ENCODE data around the gene LMNA.
"Not testable (repeated sequence)": the region's sequence is repeated elsewhere in the genome, so short reads cannot be mapped to it uniquely, and the experiment has no call there.

The LMNA gene

DNA sequence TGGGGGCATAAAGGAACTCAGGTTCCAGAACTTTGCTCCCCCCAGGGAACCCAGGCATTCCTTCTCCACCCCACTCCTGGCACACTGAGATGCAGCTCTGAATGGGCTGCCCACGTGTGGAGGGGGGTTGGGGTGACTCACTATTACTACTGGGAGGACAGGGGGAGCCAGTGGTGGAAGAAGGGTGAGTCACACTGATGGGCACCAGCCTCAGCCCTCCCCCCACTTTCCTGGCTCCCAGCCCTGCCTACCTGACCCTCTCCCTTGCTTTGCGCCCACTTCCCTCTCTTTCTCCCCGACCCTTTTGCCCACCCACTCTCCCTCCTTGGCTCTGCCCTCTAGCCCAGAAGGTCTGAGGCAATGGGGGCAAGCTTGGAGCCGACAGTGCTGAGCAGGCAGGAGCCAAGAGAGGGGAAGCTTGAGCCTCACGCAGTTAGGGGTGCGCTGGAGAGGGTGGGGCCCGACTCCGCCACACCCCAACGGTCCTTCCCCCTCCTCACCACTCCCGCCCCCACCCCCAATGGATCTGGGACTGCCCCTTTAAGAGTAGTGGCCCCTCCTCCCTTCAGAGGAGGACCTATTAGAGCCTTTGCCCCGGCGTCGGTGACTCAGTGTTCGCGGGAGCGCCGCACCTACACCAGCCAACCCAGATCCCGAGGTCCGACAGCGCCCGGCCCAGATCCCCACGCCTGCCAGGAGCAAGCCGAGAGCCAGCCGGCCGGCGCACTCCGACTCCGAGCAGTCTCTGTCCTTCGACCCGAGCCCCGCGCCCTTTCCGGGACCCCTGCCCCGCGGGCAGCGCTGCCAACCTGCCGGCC is at the start of gene LMNA:
TSS of gene LMNA (plus strand) at position 611 of the 818 bp plus-strand sequence. CDS start 208 bp downstream, outside the sequence.
- peak within 1 kb of the TSS; percentile 99 for H3K4me3 ChIP-seq (ENCODE audit: control insufficient read depth, low read depth, low read length)
- DNase-seq (ENCODE audit: low read depth): peak; percentile 97
- TF ChIP-seq, protein P1, sequence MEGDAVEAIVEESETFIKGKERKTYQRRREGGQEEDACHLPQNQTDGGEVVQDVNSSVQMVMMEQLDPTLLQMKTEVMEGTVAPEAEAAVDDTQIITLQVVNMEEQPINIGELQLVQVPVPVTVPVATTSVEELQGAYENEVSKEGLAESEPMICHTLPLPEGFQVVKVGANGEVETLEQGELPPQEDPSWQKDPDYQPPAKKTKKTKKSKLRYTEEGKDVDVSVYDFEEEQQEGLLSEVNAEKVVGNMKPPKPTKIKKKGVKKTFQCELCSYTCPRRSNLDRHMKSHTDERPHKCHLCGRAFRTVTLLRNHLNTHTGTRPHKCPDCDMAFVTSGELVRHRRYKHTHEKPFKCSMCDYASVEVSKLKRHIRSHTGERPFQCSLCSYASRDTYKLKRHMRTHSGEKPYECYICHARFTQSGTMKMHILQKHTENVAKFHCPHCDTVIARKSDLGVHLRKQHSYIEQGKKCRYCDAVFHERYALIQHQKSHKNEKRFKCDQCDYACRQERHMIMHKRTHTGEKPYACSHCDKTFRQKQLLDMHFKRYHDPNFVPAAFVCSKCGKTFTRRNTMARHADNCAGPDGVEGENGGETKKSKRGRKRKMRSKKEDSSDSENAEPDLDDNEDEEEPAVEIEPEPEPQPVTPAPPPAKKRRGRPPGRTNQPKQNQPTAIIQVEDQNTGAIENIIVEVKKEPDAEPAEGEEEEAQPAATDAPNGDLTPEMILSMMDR (conservative IDR thresholded peaks at IDR 0.05; ENCODE audit: control insufficient read depth, insufficient read depth, low read depth, low read length): no peak

DNA sequence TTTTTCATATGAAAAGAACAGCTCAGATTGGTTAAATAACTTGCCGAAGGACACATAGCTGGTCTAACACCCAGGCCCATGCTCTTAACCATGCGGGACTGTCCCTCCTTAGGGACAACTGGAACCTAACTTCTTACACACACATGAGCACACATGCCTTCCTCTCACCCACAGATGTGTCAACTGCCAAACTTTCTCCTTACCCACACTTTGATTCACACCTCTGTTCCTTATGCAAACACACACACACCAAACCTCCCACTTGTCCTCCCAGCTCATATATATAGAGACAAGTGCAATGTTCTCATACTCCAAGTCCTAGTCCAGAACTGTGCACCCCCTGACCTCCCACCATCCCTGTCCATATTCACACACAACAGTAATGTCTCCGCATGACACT is 49.3 kb upstream of the LMNA start:
- TF ChIP-seq, protein P1 (conservative IDR thresholded peaks at IDR 0.05; ENCODE audit: control insufficient read depth, insufficient read depth, low read depth, low read length): no peak
- H3K4me3 ChIP-seq (ENCODE audit: control insufficient read depth, low read depth, low read length): no peak overlapping the region
- no peak for DNase-seq (ENCODE audit: low read depth)

DNA sequence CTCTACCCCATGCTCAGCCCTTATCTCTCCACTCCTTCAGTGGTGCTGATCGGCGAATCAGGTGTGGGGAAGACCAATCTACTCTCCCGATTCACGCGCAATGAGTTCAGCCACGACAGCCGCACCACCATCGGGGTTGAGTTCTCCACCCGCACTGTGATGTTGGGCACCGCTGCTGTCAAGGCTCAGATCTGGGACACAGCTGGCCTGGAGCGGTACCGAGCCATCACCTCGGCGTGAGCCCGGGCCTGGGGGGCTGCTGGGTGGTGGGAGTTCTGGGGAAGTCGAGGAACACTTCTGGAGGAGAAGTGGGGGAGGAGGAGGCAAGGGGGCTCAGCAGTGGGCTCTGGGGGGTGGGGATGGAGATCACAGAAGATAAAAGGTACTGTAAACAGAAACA is 48.6 kb upstream of the LMNA start:
- no peak for DNase-seq (ENCODE audit: low read depth)
- TF ChIP-seq, protein P1 (conservative IDR thresholded peaks at IDR 0.05; ENCODE audit: control insufficient read depth, insufficient read depth, low read depth, low read length): no peak
- H3K4me3 ChIP-seq (ENCODE audit: control insufficient read depth, low read depth, low read length): no peak overlapping the region

DNA sequence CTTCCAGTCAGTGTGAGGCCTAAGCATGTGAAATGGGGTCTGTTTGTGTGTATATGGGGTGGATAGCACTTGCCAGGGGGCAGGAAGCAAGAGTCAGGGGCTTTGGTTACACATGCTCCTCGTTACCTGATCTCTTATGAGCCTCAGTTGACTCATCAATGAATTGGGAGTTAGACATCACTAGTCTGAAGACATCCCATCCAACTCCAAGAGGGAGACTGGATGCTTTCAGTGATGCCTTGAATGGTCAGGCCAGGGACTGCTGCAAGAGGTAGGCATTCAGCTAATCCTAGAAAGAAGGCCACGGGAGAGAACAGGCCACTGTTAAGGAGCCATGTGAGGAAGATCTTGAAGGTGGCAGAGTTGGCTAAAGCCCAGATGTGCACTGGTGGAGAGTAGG is 47.2 kb upstream of the LMNA start:
- peak; percentile 23 for DNase-seq (ENCODE audit: low read depth)
- no peak overlapping the region for H3K4me3 ChIP-seq (ENCODE audit: control insufficient read depth, low read depth, low read length)
- TF ChIP-seq, protein P1 (conservative IDR thresholded peaks at IDR 0.05; ENCODE audit: control insufficient read depth, insufficient read depth, low read depth, low read length): no peak

DNA sequence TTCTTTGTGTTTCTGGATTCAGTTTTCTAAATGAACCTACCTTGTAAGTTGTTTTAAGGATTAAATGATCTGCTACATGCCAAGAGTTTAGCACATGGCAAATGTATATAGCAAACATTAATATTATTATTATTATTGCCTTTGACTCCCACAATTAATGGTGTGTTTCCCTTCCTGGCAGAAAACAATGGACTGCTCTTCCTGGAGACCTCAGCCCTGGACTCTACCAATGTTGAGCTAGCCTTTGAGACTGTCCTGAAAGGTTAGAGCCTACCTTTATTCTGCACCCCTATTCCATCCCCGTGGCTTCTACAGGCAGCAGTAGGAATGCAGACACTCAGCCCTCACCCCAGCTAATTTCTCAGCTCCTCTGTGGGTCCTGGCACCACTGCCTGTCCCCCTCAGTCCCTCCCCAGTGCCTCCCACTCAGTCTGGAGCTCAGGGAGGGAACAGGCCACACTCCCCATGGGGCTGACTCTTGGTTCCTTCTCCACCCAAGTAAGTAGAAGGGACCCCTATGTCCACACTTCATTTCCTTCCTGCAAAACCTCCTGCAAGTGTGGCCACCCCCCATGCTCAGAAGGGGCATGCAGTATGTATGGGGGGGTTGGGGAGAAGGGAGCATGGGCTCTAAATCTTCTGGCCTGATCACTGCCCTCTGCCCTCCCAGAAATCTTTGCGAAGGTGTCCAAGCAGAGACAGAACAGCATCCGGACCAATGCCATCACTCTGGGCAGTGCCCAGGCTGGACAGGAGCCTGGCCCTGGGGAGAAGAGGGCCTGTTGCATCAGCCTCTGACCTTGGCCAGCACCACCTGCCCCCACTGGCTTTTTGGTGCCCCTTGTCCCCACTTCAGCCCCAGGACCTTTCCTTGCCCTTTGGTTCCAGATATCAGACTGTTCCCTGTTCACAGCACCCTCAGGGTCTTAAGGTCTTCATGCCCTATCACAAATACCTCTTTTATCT is 44.7 kb upstream of the LMNA start:
- DNase-seq (ENCODE audit: low read depth): no peak
- TF ChIP-seq, protein P1 (conservative IDR thresholded peaks at IDR 0.05; ENCODE audit: control insufficient read depth, insufficient read depth, low read depth, low read length): no peak
- no peak overlapping the region for H3K4me3 ChIP-seq (ENCODE audit: control insufficient read depth, low read depth, low read length)

DNA sequence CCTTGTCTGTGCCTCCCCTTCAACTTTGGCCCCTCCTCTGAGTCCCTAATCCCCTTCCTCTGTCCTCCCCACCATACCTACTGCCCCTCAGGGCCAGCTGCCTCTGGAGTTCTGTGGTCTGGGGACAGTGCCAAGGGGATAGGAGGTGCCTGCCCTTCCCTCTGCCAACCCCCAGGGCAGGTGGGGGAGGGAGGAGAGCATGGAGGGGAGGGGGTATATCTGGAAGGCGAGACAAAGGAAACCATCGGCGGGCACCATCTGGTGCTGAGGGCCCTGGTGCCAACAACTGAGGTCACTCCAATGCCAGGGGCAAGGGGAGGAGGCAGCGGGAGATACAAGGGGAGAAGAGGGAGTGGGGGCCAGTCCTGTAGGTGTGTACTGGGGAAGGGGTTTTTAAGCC is 44.0 kb upstream of the LMNA start:
- TF ChIP-seq, protein P1 (conservative IDR thresholded peaks at IDR 0.05; ENCODE audit: control insufficient read depth, insufficient read depth, low read depth, low read length): no peak
- H3K4me3 ChIP-seq (ENCODE audit: control insufficient read depth, low read depth, low read length): no peak overlapping the region
- no peak for DNase-seq (ENCODE audit: low read depth)

DNA sequence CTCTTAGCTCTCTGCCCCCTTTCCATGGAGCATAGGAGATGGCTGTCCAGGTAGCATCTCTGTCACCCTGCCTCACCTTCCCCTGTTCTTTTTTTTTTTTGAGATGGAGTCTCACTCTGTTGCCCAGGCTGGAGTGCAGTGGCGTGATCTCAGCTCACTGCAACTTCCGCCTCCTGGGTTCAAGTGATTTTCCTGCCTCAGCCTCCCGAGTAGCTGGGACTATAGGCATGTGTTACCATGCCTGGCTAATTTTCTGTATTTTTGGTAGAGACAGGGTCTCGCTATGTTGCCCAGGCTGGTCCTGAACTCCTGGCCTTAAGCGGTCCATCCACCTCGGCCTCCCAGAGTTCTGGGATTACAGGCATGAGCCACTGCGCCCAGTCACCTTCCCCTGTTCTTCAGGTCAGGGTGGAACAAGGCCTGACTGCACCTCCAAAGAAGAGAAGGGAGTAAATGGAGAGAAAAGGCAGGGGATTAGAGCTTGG is 43.1 kb upstream of the LMNA start:
- not testable (repeated sequence) for H3K4me3 ChIP-seq (ENCODE audit: control insufficient read depth, low read depth, low read length); DNase-seq (ENCODE audit: low read depth)

Data from fibroblast of mammary gland (primary cell).